CD4-positive, alpha-beta T cell treated with Interleukin-1 beta for 1 hour (primary cell): ENCODE measurements around the gene WDR76.
"Not testable (repeated sequence)": the region's sequence is repeated elsewhere in the genome, so short reads cannot be mapped to it uniquely, and the experiment has no call there.

ENCODE experiments used
- DNase-seq, 2 donors: peaks; one replicate each; pipeline ENCODE4 v3.0.0-alpha.2; 2020 to 2022

WDR76 gene

GRCh38 chr15:43824302-43825246 is 2.2 kb upstream of the WDR76 start, which contains the start of gene MFAP1:
Gene MFAP1 (minus strand): TSS chr15:43824690. CDS start chr15:43824569, 121 bp downstream.
- peak; percentile 94 to 96 for DNase-seq

GRCh38 chr15:43825305-43825704 is 1.5 kb upstream of the WDR76 start:
- not testable (repeated sequence) for DNase-seq

- no peak for DNase-seq
These were observed 734 bp upstream of the WDR76 start for GRCh38 chr15:43826029-43826507.

- DNase-seq = no peak
These were observed 1.4 kb downstream of the WDR76 start for GRCh38 chr15:43828061-43828657.

- DNase-seq = not testable (repeated sequence)
These were observed 3.2 kb downstream of the WDR76 start for GRCh38 chr15:43829951-43830540.

GRCh38 chr15:43830691-43831275 is 4.0 kb downstream of the WDR76 start:
- not testable (repeated sequence) for DNase-seq

GRCh38 chr15:43831519-43832052 is 4.8 kb downstream of the WDR76 start:
- not testable (repeated sequence) for DNase-seq

GRCh38 chr15:43832485-43832884 is 5.7 kb downstream of the WDR76 start:
- not testable (repeated sequence) for DNase-seq

- no peak for DNase-seq
These were observed 18.6 kb downstream of the WDR76 start for GRCh38 chr15:43845421-43845820.

- no peak for DNase-seq
These were observed 24.4 kb downstream of the WDR76 start for GRCh38 chr15:43851251-43851650.

- DNase-seq = no peak
These were observed 25.8 kb downstream of the WDR76 start for GRCh38 chr15:43852607-43853006.

- no peak for DNase-seq
These were observed 28.0 kb downstream of the WDR76 start for GRCh38 chr15:43854801-43855200.

- DNase-seq = no peak
These were observed 32.7 kb downstream of the WDR76 start for GRCh38 chr15:43859546-43859945.

GRCh38 chr15:43866636-43867035 is 39.8 kb downstream of the WDR76 start:
- not testable (repeated sequence) for DNase-seq

GRCh38 chr15:43867096-43867495 is 40.3 kb downstream of the WDR76 start:
- DNase-seq = no peak

- no peak for DNase-seq
These were observed 41.6 kb downstream of the WDR76 start for GRCh38 chr15:43868406-43868805.

- no peak for DNase-seq
These were observed 45.0 kb downstream of the WDR76 start for GRCh38 chr15:43871835-43872234.

GRCh38 chr15:43872416-43873020 is 45.7 kb downstream of the WDR76 start:
- peak in 1 of 2 donors; percentile 11 for DNase-seq

- no peak for DNase-seq
These were observed 46.8 kb downstream of the WDR76 start for GRCh38 chr15:43873651-43874050.

- no peak for DNase-seq
These were observed 50.1 kb downstream of the WDR76 start for GRCh38 chr15:43876872-43877271.

GRCh38 chr15:43877371-43877770 is 50.6 kb downstream of the WDR76 start:
- no peak for DNase-seq

- no peak for DNase-seq
These were observed 51.6 kb downstream of the WDR76 start for GRCh38 chr15:43878446-43878845.
